Activated CD4-positive, alpha-beta T cell treated with anti-CD3 and anti-CD28 coated beads for 24 hours (primary cell): ENCODE measurements around the gene ADCY7.

Experiments
- DNase-seq, 2 donors: peaks; one replicate each; pipeline ENCODE4 v3.0.0-alpha.2; 2020; ENCODE audit warnings: low read depth in 2 of 2

The ADCY7 gene

GRCh38 chr16:50267651-50268050 lies 1.3 kb downstream of the ADCY7 start:
- no peak for DNase-seq

- no peak for DNase-seq
Observed at GRCh38 chr16:50268352-50268751, 2.0 kb downstream of the ADCY7 start.

- no peak for DNase-seq
Observed at GRCh38 chr16:50269061-50269705, 2.8 kb downstream of the ADCY7 start.

- no peak for DNase-seq
Observed at GRCh38 chr16:50269769-50270509, 3.6 kb downstream of the ADCY7 start.

- DNase-seq = no peak
Observed at GRCh38 chr16:50270510-50271147, 4.3 kb downstream of the ADCY7 start.

GRCh38 chr16:50271148-50272041 lies 5.0 kb downstream of the ADCY7 start:
- DNase-seq = no peak

GRCh38 chr16:50272111-50272571 lies 5.8 kb downstream of the ADCY7 start:
- DNase-seq = no peak

- no peak for DNase-seq
Observed at GRCh38 chr16:50272687-50273381, 6.5 kb downstream of the ADCY7 start.

GRCh38 chr16:50273382-50273690 lies 7.0 kb downstream of the ADCY7 start:
- DNase-seq = no peak

GRCh38 chr16:50273888-50274325 lies 7.6 kb downstream of the ADCY7 start:
- peak in 1 of 2 donors; percentile 24 for DNase-seq

GRCh38 chr16:50274326-50275097 lies 8.2 kb downstream of the ADCY7 start:
- DNase-seq = no peak

GRCh38 chr16:50275098-50275415 lies 8.7 kb downstream of the ADCY7 start:
- DNase-seq = no peak

GRCh38 chr16:50275428-50276325 lies 9.3 kb downstream of the ADCY7 start:
- no peak for DNase-seq

- DNase-seq = no peak
Observed at GRCh38 chr16:50276326-50276640, 9.9 kb downstream of the ADCY7 start.

GRCh38 chr16:50276801-50277555 lies 10.6 kb downstream of the ADCY7 start:
- DNase-seq = no peak

- no peak for DNase-seq
Observed at GRCh38 chr16:50278251-50278650, 11.9 kb downstream of the ADCY7 start.

GRCh38 chr16:50279504-50279865 lies 13.1 kb downstream of the ADCY7 start:
- no peak for DNase-seq

- no peak for DNase-seq
Observed at GRCh38 chr16:50280932-50281331, 14.6 kb downstream of the ADCY7 start.

GRCh38 chr16:50281391-50282009 lies 15.1 kb downstream of the ADCY7 start:
- DNase-seq = no peak
